ENCODE data around the gene ESPL1. TPM values are rescaled to one million over a fixed set of nuclear protein-coding genes. Genes with fewer than 3 reads are reported as not detected.

The ESPL1 gene
- total RNA-seq, 2 donors from 2014 or later: 0.55 to 6.1 TPM

DNA sequence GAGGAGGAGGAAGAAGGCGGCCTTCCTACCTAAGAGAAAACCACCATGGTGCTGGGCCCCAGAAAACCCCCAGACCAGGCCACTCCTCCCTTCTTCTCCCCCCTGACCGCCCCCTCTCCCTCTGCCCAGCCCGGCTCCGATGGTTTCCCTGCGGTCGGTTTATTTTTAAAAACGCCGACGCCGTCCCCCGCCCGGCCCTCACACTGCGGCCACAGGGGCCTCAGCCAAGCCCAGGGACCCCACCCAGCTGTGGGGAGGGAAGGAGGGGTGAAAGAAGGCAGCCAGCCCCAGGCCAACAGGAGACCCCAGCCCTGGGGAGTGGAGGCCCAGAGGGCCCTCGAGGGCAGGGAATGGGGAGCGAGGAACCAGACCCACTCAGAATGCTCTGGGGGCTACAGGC, 64.6 kb downstream of the ESPL1 start:
- WGBS: 51% methylated on average over 15 of the region's 15 CpGs
- H3K9me3 ChIP-seq: no peaks in the 10 kb centered on the region
- DNase-seq (ENCODE audit: low spot score): no peak
- H3K36me3 ChIP-seq: no peaks in the 10 kb centered on the region
- intact Hi-C loops (cut with DNase I): no loop called here
- no peak overlapping the region for H3K27ac ChIP-seq
- TF ChIP-seq, protein P1, sequence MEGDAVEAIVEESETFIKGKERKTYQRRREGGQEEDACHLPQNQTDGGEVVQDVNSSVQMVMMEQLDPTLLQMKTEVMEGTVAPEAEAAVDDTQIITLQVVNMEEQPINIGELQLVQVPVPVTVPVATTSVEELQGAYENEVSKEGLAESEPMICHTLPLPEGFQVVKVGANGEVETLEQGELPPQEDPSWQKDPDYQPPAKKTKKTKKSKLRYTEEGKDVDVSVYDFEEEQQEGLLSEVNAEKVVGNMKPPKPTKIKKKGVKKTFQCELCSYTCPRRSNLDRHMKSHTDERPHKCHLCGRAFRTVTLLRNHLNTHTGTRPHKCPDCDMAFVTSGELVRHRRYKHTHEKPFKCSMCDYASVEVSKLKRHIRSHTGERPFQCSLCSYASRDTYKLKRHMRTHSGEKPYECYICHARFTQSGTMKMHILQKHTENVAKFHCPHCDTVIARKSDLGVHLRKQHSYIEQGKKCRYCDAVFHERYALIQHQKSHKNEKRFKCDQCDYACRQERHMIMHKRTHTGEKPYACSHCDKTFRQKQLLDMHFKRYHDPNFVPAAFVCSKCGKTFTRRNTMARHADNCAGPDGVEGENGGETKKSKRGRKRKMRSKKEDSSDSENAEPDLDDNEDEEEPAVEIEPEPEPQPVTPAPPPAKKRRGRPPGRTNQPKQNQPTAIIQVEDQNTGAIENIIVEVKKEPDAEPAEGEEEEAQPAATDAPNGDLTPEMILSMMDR (IDR thresholded peaks at IDR 0.05): no peak
- TF ChIP-seq POLR2A (IDR thresholded peaks at IDR 0.05) (no peak), POLR2AphosphoS5 (IDR thresholded peaks at IDR 0.05) (no peak)
- no peaks in the 10 kb centered on the region for H3K4me1 ChIP-seq (replicated peaks)
- peaks cover 4% of the 10 kb centered on the region for H3K27me3 ChIP-seq (replicated peaks; ENCODE audit: insufficient read depth)
- H3K4me3 ChIP-seq: no peak overlapping the region

DNA sequence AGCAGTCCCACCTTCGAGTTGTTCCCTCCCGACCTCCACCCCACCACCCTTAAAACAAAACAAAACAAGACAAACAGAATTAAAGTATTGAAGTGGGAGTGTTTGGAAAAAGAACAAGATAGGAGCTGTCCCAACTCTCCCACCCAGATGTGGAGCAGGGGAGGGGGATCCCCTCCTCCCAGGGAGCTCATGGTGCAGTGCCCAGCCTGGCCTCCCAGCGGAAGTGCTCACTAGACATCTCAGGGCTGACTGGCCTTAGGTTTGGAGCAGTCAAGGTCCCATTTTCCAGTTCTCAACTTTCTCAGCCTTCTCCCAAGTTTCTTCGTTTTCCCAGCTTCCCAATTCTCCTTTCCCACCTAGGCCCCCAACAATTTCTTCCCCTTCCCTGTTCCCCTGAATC, 65.2 kb downstream of the ESPL1 start:
- Histone ChIP-seq H3K9me3 (no peaks in the 10 kb centered on the region), H3K27me3 (replicated peaks; ENCODE audit: insufficient read depth) (peaks cover 5% of the 10 kb centered on the region), H3K4me3 (no peak overlapping the region), H3K4me1 (replicated peaks) (no peaks in the 10 kb centered on the region), H3K27ac (no peak overlapping the region), H3K36me3 (no peaks in the 10 kb centered on the region)
- intact Hi-C loops (cut with DNase I): no loop called here
- WGBS: 72% methylated on average over 4 of the region's 4 CpGs
- no peak for TF ChIP-seq POLR2A (IDR thresholded peaks at IDR 0.05)
- TF ChIP-seq, protein P1 (IDR thresholded peaks at IDR 0.05): no peak
- DNase-seq (ENCODE audit: low spot score): no peak

DNA sequence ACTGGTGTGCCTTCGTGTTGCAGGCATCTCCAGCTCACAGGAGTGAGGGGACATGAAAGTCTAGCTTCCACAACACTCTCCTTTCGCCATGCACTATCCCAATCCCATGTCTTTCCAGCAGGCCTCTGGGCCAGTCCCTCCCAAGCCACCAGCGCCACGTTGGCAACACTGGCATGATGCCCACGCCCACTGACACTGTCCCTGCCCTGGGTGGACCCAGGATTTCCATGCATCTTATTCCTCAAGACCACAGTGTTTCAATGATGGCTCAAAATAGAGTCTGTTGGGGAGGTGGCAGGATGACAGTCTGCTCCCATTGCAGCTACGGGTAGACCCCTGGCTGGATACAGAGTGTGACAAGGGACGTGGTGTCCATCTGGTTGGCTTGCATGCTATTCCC, 65.7 kb downstream of the ESPL1 start:
- Histone ChIP-seq H3K4me1 (replicated peaks) (no peaks in the 10 kb centered on the region), H3K4me3 (no peak overlapping the region), H3K9me3 (no peaks in the 10 kb centered on the region), H3K27me3 (replicated peaks; ENCODE audit: insufficient read depth) (peaks cover 7% of the 10 kb centered on the region), H3K36me3 (no peaks in the 10 kb centered on the region), H3K27ac (no peak overlapping the region)
- intact Hi-C loops (cut with DNase I): no loop called here
- 78% methylated on average over 7 of the region's 7 CpGs for WGBS
- DNase-seq (ENCODE audit: low spot score): no peak
- TF ChIP-seq POLR2AphosphoS5 (IDR thresholded peaks at IDR 0.05) (no peak), POLR2A (IDR thresholded peaks at IDR 0.05) (no peak)
- TF ChIP-seq, protein P1 (IDR thresholded peaks at IDR 0.05): no peak

DNA sequence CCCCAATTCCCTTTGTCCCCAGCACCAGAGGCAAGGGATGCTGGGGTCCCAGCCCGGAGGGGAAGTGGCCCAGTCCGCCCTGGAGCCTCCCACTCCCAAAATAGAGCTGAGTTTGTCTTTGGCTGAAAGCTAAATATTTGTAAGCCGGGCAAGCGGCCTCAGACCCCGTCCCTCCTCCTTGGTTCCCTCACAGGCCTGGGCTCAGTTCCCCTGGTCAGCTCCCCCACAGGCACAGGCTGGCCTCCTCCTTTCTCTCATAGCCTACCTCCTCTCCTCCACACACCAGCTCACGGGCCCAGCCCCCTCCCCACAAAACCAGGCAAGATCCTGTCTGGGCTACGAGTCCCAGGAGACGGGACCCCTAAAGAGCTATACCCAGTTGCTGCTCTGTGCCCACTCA, 66.7 kb downstream of the ESPL1 start:
- Histone ChIP-seq H3K27me3 (replicated peaks; ENCODE audit: insufficient read depth) (peaks cover 10% of the 10 kb centered on the region), H3K9me3 (no peaks in the 10 kb centered on the region), H3K4me1 (replicated peaks) (no peaks in the 10 kb centered on the region), H3K27ac (no peak overlapping the region), H3K4me3 (no peak overlapping the region), H3K36me3 (no peaks in the 10 kb centered on the region)
- 85% methylated on average over 8 of the region's 8 CpGs for WGBS
- intact Hi-C loops (cut with DNase I): no loop called here
- no peak for DNase-seq (ENCODE audit: low spot score)
- TF ChIP-seq POLR2AphosphoS5 (IDR thresholded peaks at IDR 0.05): no peak
- TF ChIP-seq POLR2A (IDR thresholded peaks at IDR 0.05): no peak
- TF ChIP-seq, protein P1 (IDR thresholded peaks at IDR 0.05): no peak

DNA sequence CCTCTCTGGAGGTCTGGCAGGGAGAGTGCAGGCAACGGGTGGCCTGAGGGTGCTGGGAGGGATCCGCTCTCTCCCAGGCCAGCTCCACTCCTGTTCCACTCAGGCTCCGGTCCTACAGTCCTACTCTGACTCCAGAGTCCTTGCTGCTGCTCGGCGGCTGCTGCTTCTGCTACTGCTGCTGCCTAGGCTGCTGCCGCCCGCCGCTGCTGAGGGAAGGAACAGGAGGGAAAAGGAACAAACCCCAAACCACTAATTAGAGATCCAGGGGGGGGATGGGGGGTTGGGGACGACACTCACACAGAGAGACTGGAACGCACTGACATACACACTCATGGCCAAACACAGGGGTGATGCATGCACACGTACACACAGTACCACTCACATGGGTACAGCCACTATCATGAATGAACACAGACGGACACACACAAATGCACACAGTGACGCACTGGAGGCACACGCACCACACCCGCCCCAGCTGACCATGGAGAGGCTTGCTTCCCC, 68.1 kb downstream of the ESPL1 start, which contains the start of gene SP7:
SP7 (minus strand) TSS at position 174 of the 501 bp plus-strand sequence. CDS start 708 bp downstream, outside the sequence.
- no peak within 1 kb of the TSS for H3K4me3 ChIP-seq
- H3K4me1 ChIP-seq (replicated peaks): no peaks in the 10 kb centered on the region
- peaks cover 10% of the 10 kb centered on the region for H3K27me3 ChIP-seq (replicated peaks; ENCODE audit: insufficient read depth)
- intact Hi-C loops (cut with DNase I): no loop called here
- no peaks in the 10 kb centered on the region for H3K36me3 ChIP-seq
- WGBS: 54% methylated on average over 14 of the region's 15 CpGs
- no peaks in the 10 kb centered on the region for H3K9me3 ChIP-seq
- TF ChIP-seq POLR2AphosphoS5 (IDR thresholded peaks at IDR 0.05): no peak
- no peak for TF ChIP-seq POLR2A (IDR thresholded peaks at IDR 0.05)
- TF ChIP-seq, protein P1 (IDR thresholded peaks at IDR 0.05): no peak
- no peak within 1 kb of the TSS for H3K27ac ChIP-seq
- DNase-seq (ENCODE audit: low spot score): no peak

Measured in prostate gland (tissue), 2 donors.